HG03159 (cell line): ENCODE results near the gene SCLT1.
A peak's percentile ranks its signal among the peaks of the same experiment; 100 is the strongest.

Experiments
- ATAC-seq: cut with Tn5 transposase; IDR thresholded peaks from one replicate; pipeline ENCODE4 v1.9.1; 2021; ENCODE audit warnings: mild to moderate bottlenecking, moderate library complexity; ENCODE audit not compliant: unreplicated experiment

SCLT1 gene

GRCh38 chr4:128877934-128878333 lies 215.4 kb downstream of the SCLT1 start:
- no peak for ATAC-seq

DNA sequence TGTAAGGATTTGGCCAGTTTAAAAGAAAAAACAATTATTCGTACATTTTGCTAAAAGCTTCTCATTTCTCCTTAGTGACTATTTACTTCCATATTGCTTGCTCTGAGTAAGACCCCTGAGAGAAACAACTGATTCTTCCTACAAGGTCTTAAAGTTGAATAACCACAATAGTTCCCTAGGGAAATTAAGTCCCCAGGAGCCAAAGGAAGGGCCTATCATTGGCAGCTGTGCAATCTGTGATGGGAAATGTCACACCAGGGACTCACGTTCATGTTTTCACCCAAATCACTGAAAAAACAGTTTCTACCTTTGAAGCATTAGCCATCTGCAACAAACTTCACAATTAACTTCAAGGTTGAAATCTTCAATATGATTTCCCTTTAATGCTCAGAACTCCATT lies 217.1 kb downstream of the SCLT1 start:
- ATAC-seq = no peak

DNA sequence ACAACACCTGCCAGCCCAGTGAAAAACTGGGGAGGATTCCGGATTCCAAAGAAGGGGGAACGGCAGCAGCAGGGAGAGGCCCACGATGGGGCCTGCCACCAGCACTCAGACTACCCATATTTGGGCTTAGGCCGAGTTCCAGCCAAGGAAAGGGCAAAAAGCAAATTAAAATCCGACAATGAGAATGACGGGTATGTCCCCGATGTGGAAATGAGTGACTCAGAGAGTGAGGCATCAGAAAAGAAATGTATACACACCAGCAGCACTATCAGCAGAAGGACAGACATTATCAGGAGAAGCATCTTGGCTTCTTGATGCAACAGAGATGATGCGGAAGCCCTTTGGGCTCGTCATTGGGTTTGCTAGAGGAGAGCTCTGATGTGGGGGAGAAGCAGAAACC lies 221.4 kb downstream of the SCLT1 start:
- no peak for ATAC-seq

DNA sequence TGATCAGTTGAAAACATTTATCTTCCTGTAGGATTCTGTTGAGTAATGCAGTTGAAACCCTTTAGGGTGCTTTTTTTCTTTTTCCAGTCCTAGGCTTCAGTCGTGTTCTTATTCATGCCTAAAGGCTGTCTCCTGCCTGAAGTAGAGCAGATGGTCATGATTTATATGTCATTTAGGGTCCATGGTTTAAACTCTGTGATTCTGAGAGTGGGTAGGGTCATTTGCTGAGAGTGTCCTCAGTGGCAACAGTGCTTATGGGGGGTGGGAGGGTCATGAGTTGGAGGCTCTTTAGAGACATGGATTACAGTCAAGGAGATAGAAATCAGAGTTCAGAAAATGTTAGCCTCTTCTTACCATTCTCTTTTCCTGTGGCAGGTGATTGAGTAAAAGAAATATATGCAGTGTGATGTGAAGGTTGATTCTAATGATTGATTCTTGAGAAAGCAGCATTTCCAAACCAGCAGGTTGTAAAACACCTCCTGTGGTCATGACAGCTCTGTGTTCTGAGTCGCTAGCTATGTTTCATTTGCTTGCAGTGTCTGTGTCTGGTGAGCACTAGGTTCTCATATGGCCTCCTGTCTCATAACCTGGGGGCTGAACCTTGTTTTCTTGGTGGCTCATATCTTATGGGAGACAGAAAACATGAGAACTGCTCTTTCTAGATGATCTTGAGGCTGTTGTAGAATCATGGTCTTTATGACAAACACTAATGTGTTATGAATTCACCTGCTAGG lies 223.4 kb downstream of the SCLT1 start:
- no peak for ATAC-seq

DNA sequence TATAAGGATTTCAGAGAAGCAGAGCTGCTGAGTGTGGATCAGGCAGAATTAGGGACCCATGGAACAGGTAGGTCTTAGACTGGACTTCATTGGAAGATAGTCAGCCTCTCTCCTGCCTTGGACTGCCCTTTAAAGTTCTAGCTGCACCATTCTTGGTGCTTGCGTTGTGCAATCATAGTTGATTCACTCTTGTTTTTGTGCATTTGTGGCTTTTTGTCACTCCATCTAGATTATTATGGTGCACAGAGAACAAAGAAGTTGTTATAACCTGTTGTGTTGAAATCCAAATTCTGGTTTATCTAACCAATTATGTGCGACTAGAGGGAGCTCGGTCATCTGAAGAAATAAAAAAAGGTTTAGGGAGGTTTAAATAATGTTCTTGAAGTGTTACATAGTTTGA lies 224.6 kb downstream of the SCLT1 start:
- no peak for ATAC-seq

DNA sequence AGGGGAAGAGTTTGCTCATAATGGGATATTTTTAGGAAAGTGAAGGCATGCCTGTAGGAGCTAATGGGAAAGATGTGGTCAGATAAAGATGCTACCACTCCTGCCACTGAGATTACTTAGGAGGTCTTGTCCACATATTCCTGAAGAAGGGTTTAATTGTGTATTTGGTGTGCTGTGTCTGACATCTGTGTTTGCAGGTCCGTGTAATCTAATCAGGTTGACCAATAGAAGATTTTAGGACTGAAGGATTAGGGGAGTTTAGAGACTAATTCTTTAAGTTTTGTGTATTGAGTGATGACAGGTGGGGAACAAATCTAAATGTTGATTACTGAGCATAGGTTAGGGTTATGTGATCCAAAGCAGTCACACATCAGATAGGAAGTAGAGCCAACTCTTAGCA lies 226.6 kb downstream of the SCLT1 start:
- no peak for ATAC-seq

DNA sequence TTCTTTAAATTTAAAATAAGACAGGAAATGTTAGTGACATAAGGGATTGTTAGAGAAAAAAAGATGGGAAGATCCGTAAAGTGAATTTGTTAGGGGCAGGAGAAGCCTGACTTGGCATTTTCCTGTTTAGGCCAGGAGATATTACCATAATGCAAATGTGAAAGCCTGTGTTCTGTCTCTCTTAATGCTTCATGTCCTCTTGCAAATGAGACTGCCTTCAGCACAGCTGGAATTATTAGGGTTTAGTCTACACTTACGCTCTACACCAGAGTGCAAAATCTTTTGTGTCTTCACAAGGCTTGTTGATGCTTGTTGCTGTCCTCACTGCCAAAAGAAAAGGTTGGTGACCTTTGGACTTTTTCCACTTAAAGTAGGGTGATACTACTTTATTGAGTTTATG lies 227.1 kb downstream of the SCLT1 start:
- ATAC-seq = no peak

- no peak for ATAC-seq
Measured at GRCh38 chr4:128865132-128865531, 228.2 kb downstream of the SCLT1 start.

- no peak for ATAC-seq
Measured at GRCh38 chr4:128863312-128864075, 229.8 kb downstream of the SCLT1 start.

GRCh38 chr4:128862608-128863311 lies 230.6 kb downstream of the SCLT1 start:
- ATAC-seq = peak; percentile 46

DNA sequence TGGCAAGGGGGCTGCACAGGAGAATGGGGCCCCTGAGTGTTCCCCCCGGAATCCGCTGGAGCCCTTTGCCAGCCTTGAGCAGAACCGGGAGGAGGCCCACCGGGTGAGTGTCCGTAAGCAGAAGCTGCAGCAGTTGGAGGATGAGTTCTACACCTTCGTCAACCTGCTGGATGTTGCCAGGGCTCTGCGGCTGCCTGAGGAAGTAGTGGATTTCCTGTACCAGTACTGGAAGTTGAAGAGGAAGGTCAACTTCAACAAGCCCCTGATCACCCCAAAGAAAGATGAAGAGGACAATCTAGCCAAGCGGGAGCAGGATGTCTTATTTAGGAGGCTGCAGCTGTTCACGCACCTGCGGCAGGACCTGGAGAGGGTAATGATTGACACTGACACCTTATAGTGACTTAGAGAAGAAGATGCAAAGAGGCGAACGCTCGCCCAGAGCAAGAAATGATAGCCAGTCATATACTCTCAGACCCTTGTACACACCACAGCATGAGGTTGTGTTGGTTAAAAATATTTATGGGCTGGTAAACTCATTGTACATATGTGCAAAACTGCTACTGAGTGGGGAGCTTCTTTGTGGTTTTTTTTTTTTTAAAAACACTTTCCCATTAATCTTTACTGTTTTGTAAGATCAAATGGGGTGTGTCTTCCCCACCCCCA lies 231.4 kb downstream of the SCLT1 start:
- ATAC-seq = peak; percentile 25

- no peak for ATAC-seq
Measured at GRCh38 chr4:128859887-128860677, 233.3 kb downstream of the SCLT1 start.

GRCh38 chr4:128858879-128859671 lies 234.3 kb downstream of the SCLT1 start:
- ATAC-seq = no peak

- no peak for ATAC-seq
Measured at GRCh38 chr4:128856246-128856645, 237.1 kb downstream of the SCLT1 start.

GRCh38 chr4:128855621-128856020 lies 237.7 kb downstream of the SCLT1 start:
- ATAC-seq = no peak

DNA sequence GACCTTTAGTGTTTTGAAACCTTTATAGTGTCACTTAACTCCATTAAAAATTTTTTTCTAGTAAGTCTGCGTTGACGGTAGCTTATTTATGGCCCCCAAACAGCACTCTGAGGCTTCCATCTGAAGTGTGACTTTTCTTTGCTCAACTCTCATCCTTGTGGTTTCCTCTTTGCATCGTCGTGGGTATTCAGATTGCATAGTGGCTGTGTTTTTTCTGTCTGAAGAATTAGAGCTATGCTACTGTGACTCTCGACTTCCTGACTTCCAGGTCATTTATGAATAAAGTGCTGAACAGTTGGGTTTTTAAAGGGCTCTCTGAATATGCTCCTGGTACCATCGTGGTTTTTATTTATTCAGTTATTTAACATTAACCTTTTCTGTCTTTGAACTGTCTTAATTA lies 238.9 kb downstream of the SCLT1 start:
- peak; percentile 60 for ATAC-seq

GRCh38 chr4:128853741-128854140 lies 239.6 kb downstream of the SCLT1 start:
- ATAC-seq = no peak

- ATAC-seq = no peak
Measured at GRCh38 chr4:128850252-128850651, 243.1 kb downstream of the SCLT1 start.

- ATAC-seq = no peak
Measured at GRCh38 chr4:128848461-128848860, 244.9 kb downstream of the SCLT1 start.
